Measurements from ENCODE around the gene ACP7. TPM values are rescaled to one million over a fixed set of nuclear protein-coding genes. Genes with fewer than 3 reads are reported as not detected.

Gene ACP7
- total RNA-seq, 1 donor from 2014 or later = 0.33 TPM

GRCh38 chr19:39046037-39046821 is 37.9 kb upstream of the ACP7 start:
- H3K4me3 ChIP-seq (ENCODE audit: low read depth, low read length) = no peak overlapping the region
- no peaks in the 10 kb centered on the region for H3K27me3 ChIP-seq (ENCODE audit: control insufficient read depth, insufficient read depth, low read length)
- TF ChIP-seq CTCF (IDR thresholded peaks at IDR 0.05; ENCODE audit: insufficient read depth, low read length, poor library complexity, severe bottlenecking) = no peak
- no peaks in the 10 kb centered on the region for H3K36me3 ChIP-seq (ENCODE audit: control insufficient read depth, insufficient read depth, low read length)
- no peak for DNase-seq (ENCODE audit: low read depth)

- no peak for TF ChIP-seq CTCF (IDR thresholded peaks at IDR 0.05; ENCODE audit: insufficient read depth, low read length, poor library complexity, severe bottlenecking)
- DNase-seq (ENCODE audit: low read depth) = no peak
- H3K4me3 ChIP-seq (ENCODE audit: low read depth, low read length) = no peak overlapping the region
- no peaks in the 10 kb centered on the region for H3K36me3 ChIP-seq (ENCODE audit: control insufficient read depth, insufficient read depth, low read length)
- H3K27me3 ChIP-seq (ENCODE audit: control insufficient read depth, insufficient read depth, low read length) = no peaks in the 10 kb centered on the region
Observed at GRCh38 chr19:39047073-39047472, 37.1 kb upstream of the ACP7 start.

DNA sequence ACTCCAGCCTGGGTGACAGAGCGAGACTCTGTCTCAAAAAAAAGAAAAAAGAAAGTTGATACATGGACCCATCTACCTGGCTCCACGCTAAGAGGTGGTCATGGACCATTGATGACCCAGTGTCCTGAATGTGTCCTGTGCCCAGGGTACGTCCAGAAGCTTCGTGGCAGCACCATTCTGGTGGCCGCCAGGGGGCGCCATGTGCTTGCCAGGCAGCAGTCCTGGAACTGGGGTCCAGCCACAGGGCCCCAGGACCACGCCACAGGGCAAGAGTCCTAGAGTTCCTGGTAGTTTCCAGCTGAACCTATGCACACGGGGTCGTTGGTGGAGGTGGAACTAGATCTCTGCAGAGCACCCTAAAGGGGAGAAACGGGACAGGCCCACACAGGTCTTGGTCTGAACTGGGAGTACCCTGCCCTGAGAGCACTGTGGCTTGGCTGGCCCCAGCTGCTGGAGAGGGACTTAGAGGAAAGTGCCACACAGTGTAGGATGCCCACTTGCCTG is 31.9 kb upstream of the ACP7 start:
- Histone ChIP-seq H3K36me3 (ENCODE audit: control insufficient read depth, insufficient read depth, low read length) (no peaks in the 10 kb centered on the region), H3K4me3 (ENCODE audit: low read depth, low read length) (no peak overlapping the region), H3K27me3 (ENCODE audit: control insufficient read depth, insufficient read depth, low read length) (no peaks in the 10 kb centered on the region)
- TF ChIP-seq CTCF (IDR thresholded peaks at IDR 0.05; ENCODE audit: insufficient read depth, low read length, poor library complexity, severe bottlenecking) = peak; percentile 94
- no peak for DNase-seq (ENCODE audit: low read depth)

DNA sequence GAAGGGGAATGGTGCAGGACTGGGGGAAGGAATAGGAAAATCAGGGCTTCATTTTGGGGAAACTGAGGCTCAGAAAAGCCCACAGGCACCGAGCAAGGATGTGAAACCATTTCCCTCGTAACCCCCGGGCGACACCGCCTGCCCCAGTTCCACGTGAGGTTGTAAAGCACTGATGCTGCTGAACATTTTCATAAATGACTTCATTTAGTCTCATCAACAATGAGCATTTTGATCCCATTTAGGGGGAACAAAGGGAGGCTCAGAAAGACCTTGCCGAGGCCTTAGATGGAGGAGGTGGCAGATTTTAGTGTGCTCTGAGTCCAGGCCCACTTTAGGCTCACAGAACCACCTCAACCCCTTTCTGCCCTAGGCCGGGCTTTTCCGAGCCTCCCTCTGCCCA is 31.3 kb upstream of the ACP7 start:
- H3K4me3 ChIP-seq (ENCODE audit: low read depth, low read length) = no peak overlapping the region
- no peaks in the 10 kb centered on the region for H3K36me3 ChIP-seq (ENCODE audit: control insufficient read depth, insufficient read depth, low read length)
- no peak for TF ChIP-seq CTCF (IDR thresholded peaks at IDR 0.05; ENCODE audit: insufficient read depth, low read length, poor library complexity, severe bottlenecking)
- H3K27me3 ChIP-seq (ENCODE audit: control insufficient read depth, insufficient read depth, low read length) = no peaks in the 10 kb centered on the region
- DNase-seq (ENCODE audit: low read depth) = no peak

- no peak for DNase-seq (ENCODE audit: low read depth)
- H3K36me3 ChIP-seq (ENCODE audit: control insufficient read depth, insufficient read depth, low read length) = no peaks in the 10 kb centered on the region
- no peaks in the 10 kb centered on the region for H3K27me3 ChIP-seq (ENCODE audit: control insufficient read depth, insufficient read depth, low read length)
- H3K4me3 ChIP-seq (ENCODE audit: low read depth, low read length) = no peak overlapping the region
- no peak for TF ChIP-seq CTCF (IDR thresholded peaks at IDR 0.05; ENCODE audit: insufficient read depth, low read length, poor library complexity, severe bottlenecking)
Observed at GRCh38 chr19:39053276-39054090, 30.7 kb upstream of the ACP7 start.

Data from kidney epithelial cell (primary cell).